ENCODE results near the gene GJB3. TPM values are rescaled to one million over a fixed set of nuclear protein-coding genes. Genes with fewer than 3 reads are reported as not detected.

GJB3 gene
- total RNA-seq, 3 donors from 2014 or later (not counting 1 experiment from before 2014, with no cell fraction given): not detected

GRCh38 chr1:34758751-34759150 is 22.3 kb upstream of the GJB3 start:
- 84% methylated on average over 4 of the region's 4 CpGs for WGBS (ENCODE audit: insufficient coverage)

GRCh38 chr1:34759503-34760357 is 21.3 kb upstream of the GJB3 start, which contains the start of gene GJB4:
TSS of gene GJB4 (plus strand) at chr1:34759740. CDS start at chr1:34761255, 1,515 bp downstream.
- no peak for DNase-seq
- intact Hi-C loops (cut with micrococcal nuclease): no loop called here
- H3K27me3 ChIP-seq (ENCODE audit: control insufficient read depth, insufficient read depth, low read length): no peaks in the 10 kb centered on the region

More at GRCh38 chr1:34758751-34759150, 22.3 kb upstream of the GJB3 start:
- TF ChIP-seq CTCF (IDR thresholded peaks at IDR 0.05): no peak
- H3K36me3 ChIP-seq (ENCODE audit: control insufficient read depth, insufficient read depth, low read length): no peaks in the 10 kb centered on the region
- Mint-ChIP-seq H3K27me3 (ENCODE audit: low read depth in 2 of 2) (peaks cover 7 to 15% of the 10 kb centered on the region in 2 donors), H3K36me3 (no peaks in the 10 kb centered on the region), H3K27ac (no peak overlapping the region), H3K4me3 (no peak overlapping the region), H3K9me3 (no peaks in the 10 kb centered on the region), H3K4me1 (peaks cover 0 to 6% of the 10 kb centered on the region in 2 donors)
- DNase-seq (no peak), ATAC-seq (no peak)
- H3K27me3 ChIP-seq (ENCODE audit: control insufficient read depth, insufficient read depth, low read length): no peaks in the 10 kb centered on the region
- no peaks in the 10 kb centered on the region for H3K4me1 ChIP-seq (ENCODE audit: control insufficient read depth, insufficient read depth, low read length)
- H3K4me3 ChIP-seq (ENCODE audit: low read length): no peak overlapping the region
- H3K9me3 ChIP-seq (ENCODE audit: control insufficient read depth, insufficient read depth, low read length): no peaks in the 10 kb centered on the region
- no peak overlapping the region for H3K27ac ChIP-seq (ENCODE audit: low read length)
- intact Hi-C loops (cut with micrococcal nuclease): no loop called here

GRCh38 chr1:34761176-34761761 is 19.7 kb upstream of the GJB3 start:
- no peak for ATAC-seq
- no peak for DNase-seq
- no peaks in the 10 kb centered on the region for H3K36me3 Mint-ChIP-seq
- no peaks in the 10 kb centered on the region for H3K27me3 ChIP-seq (ENCODE audit: control insufficient read depth, insufficient read depth, low read length)
- H3K27ac Mint-ChIP-seq: no peak overlapping the region
- no peak for TF ChIP-seq CTCF (IDR thresholded peaks at IDR 0.05)
- H3K9me3 ChIP-seq (ENCODE audit: control insufficient read depth, insufficient read depth, low read length): no peaks in the 10 kb centered on the region
- no peak overlapping the region for H3K4me3 Mint-ChIP-seq
- no peaks in the 10 kb centered on the region for H3K36me3 ChIP-seq (ENCODE audit: control insufficient read depth, insufficient read depth, low read length)
- peaks cover 9 to 15% of the 10 kb centered on the region in 2 donors for H3K27me3 Mint-ChIP-seq (ENCODE audit: low read depth in 2 of 2)
- H3K27ac ChIP-seq (ENCODE audit: low read length): no peak overlapping the region
- WGBS (ENCODE audit: insufficient coverage): 92% methylated on average over 33 of the region's 33 CpGs
- peaks cover 0 to 6% of the 10 kb centered on the region in 2 donors for H3K4me1 Mint-ChIP-seq
- intact Hi-C loops (cut with micrococcal nuclease): no loop called here
- H3K4me1 ChIP-seq (ENCODE audit: control insufficient read depth, insufficient read depth, low read length): no peaks in the 10 kb centered on the region
- H3K4me3 ChIP-seq (ENCODE audit: low read length): no peak overlapping the region
- no peaks in the 10 kb centered on the region for H3K9me3 Mint-ChIP-seq

More at GRCh38 chr1:34759503-34760357, 21.3 kb upstream of the GJB3 start, which contains the start of gene GJB4:
- ATAC-seq: no peak
- H3K4me1 ChIP-seq (ENCODE audit: control insufficient read depth, insufficient read depth, low read length): no peaks in the 10 kb centered on the region
- Mint-ChIP-seq H3K27me3 (ENCODE audit: low read depth in 2 of 2) (peaks cover 9 to 15% of the 10 kb centered on the region in 2 donors), H3K4me3 (no peak within 1 kb of the TSS), H3K4me1 (peaks cover 0 to 6% of the 10 kb centered on the region in 2 donors), H3K27ac (no peak within 1 kb of the TSS), H3K9me3 (no peaks in the 10 kb centered on the region), H3K36me3 (no peaks in the 10 kb centered on the region)
- no peaks in the 10 kb centered on the region for H3K36me3 ChIP-seq (ENCODE audit: control insufficient read depth, insufficient read depth, low read length)
- no peaks in the 10 kb centered on the region for H3K9me3 ChIP-seq (ENCODE audit: control insufficient read depth, insufficient read depth, low read length)
- TF ChIP-seq CTCF (IDR thresholded peaks at IDR 0.05): no peak
- WGBS (ENCODE audit: insufficient coverage): 79% methylated on average over 10 of the region's 10 CpGs
- H3K4me3 ChIP-seq (ENCODE audit: low read length): no peak within 1 kb of the TSS
- no peak within 1 kb of the TSS for H3K27ac ChIP-seq (ENCODE audit: low read length)
